GM12872 (cell line): ENCODE measurements around the gene COQ8B.

Experiments used
- CTCF ChIP-seq: IDR thresholded peaks from 3 replicates; pipeline ENCODE4 v1.5.1; 2011; ENCODE audit warnings: low read depth, mild to moderate bottlenecking, low read length, moderate library complexity; ENCODE audit not compliant: insufficient read depth

Gene COQ8B

DNA sequence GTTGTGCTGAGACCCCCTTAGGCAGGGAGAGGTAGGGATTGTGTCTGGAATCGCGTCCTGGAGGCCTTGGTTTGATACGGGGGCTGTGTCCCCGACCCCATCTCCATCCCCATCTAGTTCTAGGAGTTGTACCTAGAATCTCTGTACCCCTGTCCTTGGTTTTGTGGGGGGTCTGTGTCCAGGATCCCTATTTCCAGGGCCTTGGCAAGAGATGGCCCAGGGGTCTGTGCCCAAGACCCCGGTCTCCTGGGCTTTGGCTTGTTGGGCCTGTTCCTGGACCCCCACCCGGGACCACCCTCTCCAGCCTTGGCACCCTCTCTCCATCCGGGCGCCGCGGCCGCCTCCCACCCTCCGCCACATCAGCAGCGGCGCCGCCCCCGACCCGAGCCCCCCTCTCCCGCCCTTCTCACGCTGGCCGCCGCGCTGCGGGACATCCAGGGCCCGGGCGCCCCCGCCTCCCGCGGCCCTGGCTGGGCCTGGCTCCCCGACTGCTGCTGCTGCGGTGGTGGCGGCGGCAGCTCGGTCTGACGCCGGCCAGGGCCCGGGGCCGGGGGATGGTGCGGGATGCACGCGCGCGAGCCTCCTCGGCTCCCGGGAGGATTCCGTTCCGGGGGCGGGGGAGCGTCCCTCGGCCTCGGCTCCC lies 26.5 kb downstream of the COQ8B start, which contains the start of gene NUMBL:
Gene NUMBL (minus strand): TSS at position 602 of the 643 bp plus-strand sequence. CDS start 168 bp downstream, at position 434.
- no peak for TF ChIP-seq CTCF

DNA sequence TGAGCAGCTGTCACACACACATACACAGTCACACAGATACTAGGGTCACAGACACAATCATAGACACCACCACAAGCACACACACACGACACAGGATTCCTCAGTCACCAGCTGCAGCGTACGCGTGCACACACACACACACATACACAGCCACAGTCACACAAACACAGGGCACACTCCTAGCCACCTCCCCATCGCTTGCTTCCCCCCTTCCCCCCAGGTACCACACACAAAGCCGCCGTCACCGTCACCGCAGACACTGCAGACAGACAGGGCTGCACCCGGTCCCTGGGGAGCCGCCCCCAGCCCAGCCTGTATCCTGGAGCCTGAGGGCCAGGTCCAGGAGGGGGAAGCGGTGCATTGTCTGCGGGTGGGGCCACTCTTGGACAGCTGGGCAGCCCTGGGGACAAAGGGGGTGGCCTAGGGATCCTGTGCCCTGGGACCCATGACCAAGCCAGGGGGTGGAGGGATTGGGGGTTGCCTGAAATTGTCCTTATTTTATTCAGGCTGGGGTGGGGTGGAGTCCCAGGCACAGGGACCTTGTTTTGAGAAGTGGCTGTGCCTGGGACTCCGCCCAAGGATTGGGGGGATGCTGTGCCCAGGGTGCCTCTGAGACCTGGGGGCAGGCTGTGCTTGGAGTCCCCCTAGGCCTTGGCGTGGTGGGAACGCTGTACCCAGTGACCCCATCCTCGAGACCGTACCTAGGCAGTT lies 27.2 kb downstream of the COQ8B start:
- no peak for TF ChIP-seq CTCF

- no peak for TF ChIP-seq CTCF
Observed at GRCh38 chr19:40688987-40689338, 27.7 kb downstream of the COQ8B start.

- no peak for TF ChIP-seq CTCF
Observed at GRCh38 chr19:40688309-40688708, 28.4 kb downstream of the COQ8B start.

DNA sequence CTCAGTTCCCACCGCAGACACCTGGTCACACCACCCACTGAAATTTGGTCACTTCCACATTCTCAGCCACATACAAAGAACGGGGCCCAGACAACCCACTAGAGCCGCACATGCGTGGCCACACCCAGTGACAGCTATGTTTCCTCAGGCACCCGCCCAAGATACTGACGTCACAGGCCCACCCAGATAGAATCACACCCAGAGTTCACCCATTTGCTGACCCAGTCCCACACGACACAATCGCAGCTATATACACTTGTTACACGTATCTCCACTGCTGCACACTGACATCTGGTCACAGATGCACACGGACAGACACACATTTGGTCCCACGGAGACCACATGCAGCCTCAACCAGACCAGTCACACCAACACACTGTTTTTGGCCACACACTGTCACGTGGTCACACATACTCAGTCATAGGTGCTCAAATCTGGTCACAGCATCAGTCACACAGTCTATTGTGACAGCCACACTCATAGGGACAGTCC lies 29.1 kb downstream of the COQ8B start:
- no peak for TF ChIP-seq CTCF

DNA sequence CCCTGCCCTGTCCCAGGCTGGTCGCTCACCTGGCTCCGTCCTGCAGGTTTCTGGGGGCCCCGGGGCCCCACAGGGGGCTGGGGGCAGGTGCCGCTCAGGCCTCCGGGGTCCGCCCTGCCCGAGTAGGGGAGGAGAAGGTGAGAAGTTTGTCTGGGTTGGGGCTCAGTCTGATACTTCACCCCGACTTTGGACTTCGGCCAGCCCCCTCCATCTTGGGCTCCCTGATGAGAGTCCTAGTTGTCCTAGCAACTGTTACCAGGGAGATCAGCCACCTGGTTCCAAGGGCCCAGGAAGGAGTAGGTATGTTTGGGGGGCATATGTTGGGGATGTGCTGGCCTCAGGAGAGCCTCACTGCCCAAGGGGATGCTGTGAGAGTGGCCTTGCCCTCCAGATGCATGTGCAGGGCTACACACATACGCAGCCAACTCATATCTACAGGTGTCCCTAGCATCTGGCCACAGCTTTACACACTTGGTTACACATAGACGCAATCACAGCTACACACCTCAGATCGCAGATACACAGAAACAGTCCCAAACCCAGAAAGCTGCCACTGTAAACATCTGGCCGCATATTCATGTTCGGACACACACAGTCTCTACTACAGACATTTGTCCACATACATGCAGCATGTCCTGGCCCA lies 29.7 kb downstream of the COQ8B start:
- TF ChIP-seq CTCF: no peak

DNA sequence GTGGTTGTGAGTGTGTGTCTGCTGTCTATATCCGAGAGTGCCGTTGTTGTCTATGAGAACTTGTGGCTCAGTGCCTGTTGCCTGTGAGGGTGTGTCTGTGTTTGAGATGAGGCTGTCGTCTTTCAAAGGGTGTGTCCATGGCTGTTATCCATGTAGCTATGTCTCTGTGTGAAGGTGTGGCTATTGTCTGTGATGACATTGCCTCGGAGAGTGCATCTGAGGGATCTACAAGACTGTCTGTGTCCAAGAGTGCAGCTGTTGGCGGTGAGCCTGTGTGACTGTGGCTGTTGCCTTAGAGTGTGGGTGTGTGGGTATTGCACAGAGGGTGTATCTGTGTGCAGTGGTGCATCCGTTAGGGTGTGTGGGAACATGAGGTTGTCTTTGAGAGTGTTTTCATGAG lies 31.1 kb downstream of the COQ8B start:
- TF ChIP-seq CTCF: no peak
